GM21737 (cell line): ENCODE data around the gene WRAP73.
"Not testable (repeated sequence)": the region's sequence is repeated elsewhere in the genome, so short reads cannot be mapped to it uniquely, and the experiment has no call there.

Experiments used
- ATAC-seq: cut with Tn5 transposase; IDR thresholded peaks from one replicate; pipeline ENCODE4 v1.9.1; 2021; ENCODE audit warnings: mild to moderate bottlenecking, moderate library complexity; ENCODE audit not compliant: unreplicated experiment

WRAP73 gene

GRCh38 chr1:3631320-3632260 is 18.3 kb downstream of the WRAP73 start:
- ATAC-seq, result no peak

- no peak for ATAC-seq
Measured at GRCh38 chr1:3630914-3631313, 19.0 kb downstream of the WRAP73 start.

GRCh38 chr1:3630161-3630611 is 19.7 kb downstream of the WRAP73 start:
- ATAC-seq, result no peak

GRCh38 chr1:3629561-3630160 is 20.2 kb downstream of the WRAP73 start:
- no peak for ATAC-seq

GRCh38 chr1:3628445-3628844 is 21.5 kb downstream of the WRAP73 start:
- no peak for ATAC-seq

GRCh38 chr1:3627515-3628253 is 22.2 kb downstream of the WRAP73 start:
- ATAC-seq, result no peak

GRCh38 chr1:3626025-3626424 is 23.9 kb downstream of the WRAP73 start:
- ATAC-seq, result no peak

GRCh38 chr1:3625151-3625907 is 24.6 kb downstream of the WRAP73 start:
- ATAC-seq, result peak; percentile 6

GRCh38 chr1:3624200-3625136 is 25.4 kb downstream of the WRAP73 start, which contains the start of gene TPRG1L:
Gene TPRG1L (plus strand): TSS chr1:3625015. CDS start chr1:3625073, 58 bp downstream.
- peak; percentile 87 for ATAC-seq

- no peak for ATAC-seq
Measured at GRCh38 chr1:3623441-3624199, 26.3 kb downstream of the WRAP73 start.

GRCh38 chr1:3622102-3622501 is 27.8 kb downstream of the WRAP73 start:
- ATAC-seq, result not testable (repeated sequence)

GRCh38 chr1:3621151-3621671 is 28.7 kb downstream of the WRAP73 start:
- ATAC-seq, result not testable (repeated sequence)

- ATAC-seq, result no peak
Measured at GRCh38 chr1:3620708-3621107, 29.2 kb downstream of the WRAP73 start.

- no peak for ATAC-seq
Measured at GRCh38 chr1:3618881-3619671, 30.8 kb downstream of the WRAP73 start.

GRCh38 chr1:3618531-3618880 is 31.4 kb downstream of the WRAP73 start:
- no peak for ATAC-seq

- no peak for ATAC-seq
Measured at GRCh38 chr1:3617806-3618345, 32.0 kb downstream of the WRAP73 start.

- ATAC-seq, result no peak
Measured at GRCh38 chr1:3616861-3617260, 33.0 kb downstream of the WRAP73 start.
